HEK293 (cell line): Measurements from ENCODE around the gene KRT32.

Experiments
- CTCF ChIA-PET: fragments of 350-600 bp; formaldehyde crosslinking; extraction: SDS; loops from one replicate; lab custom pipeline; 2021; ENCODE audit warnings: antibody characterized with exemption; lab: Yijun Ruan, JAX
- POLR2A ChIA-PET: fragments of 300-600 bp; formaldehyde crosslinking; extraction: SDS; loops from one replicate; lab custom pipeline; 2020; ENCODE audit warnings: antibody characterized with exemption, inconsistent platforms; lab: Yijun Ruan, JAX
- H3K27ac ChIP-seq: fragments of 200-500 bp; sonication (Bioruptor generic); 2 replicates; pipeline ENCODE4 v1.5.1; 2014; ENCODE audit warnings: low read depth, low read length, control low read depth, inconsistent platforms; ENCODE audit errors: extremely low read depth
- H3K36me3 ChIP-seq, 2 experiments: fragments of 200-500 bp in 1 of 2; sonication (Bioruptor generic) in 1 of 2; 1 replicate in 1 of 2; 2 replicates in 1 of 2; pipeline ENCODE4 v1.5.1; 2014 to 2017; ENCODE audit warnings: inconsistent platforms in 2 of 2, low read length in 2 of 2; ENCODE audit not compliant: control insufficient read depth in 2 of 2, insufficient read depth in 1 of 2
- H3K4me1 ChIP-seq: fragments of 200-500 bp; sonication (Bioruptor generic); 2 replicates; pipeline ENCODE4 v1.5.1; 2014; ENCODE audit warnings: mild to moderate bottlenecking, low read length, inconsistent platforms; ENCODE audit not compliant: control insufficient read depth, insufficient read depth
- H3K4me3 ChIP-seq: 2 replicates; pipeline ENCODE4 v1.5.1; 2011; ENCODE audit warnings: low read depth, mild to moderate bottlenecking, control low read depth, low read length, moderate library complexity
- H3K9me3 ChIP-seq: fragments of 200-500 bp; sonication (Bioruptor generic); 2 replicates; pipeline ENCODE4 v1.5.1; 2014; ENCODE audit warnings: low read depth, low read length, inconsistent platforms; ENCODE audit not compliant: control insufficient read depth, insufficient read depth
- CTCF ChIP-seq: fragments of 450-650 bp; formaldehyde crosslinking; IDR thresholded peaks from 2 replicates; pipeline ENCODE4 v1.5.1; 2016; ENCODE audit warnings: missing biosample characterization, missing genetic modification characterization
- GLI2 ChIP-seq: fragments of 450-650 bp; formaldehyde crosslinking; IDR thresholded peaks from 2 replicates; pipeline ENCODE4; 2017; ENCODE audit warnings: missing biosample characterization, missing genetic modification characterization, low read depth, borderline replicate concordance
- GLIS1 ChIP-seq: fragments of 450-650 bp; formaldehyde crosslinking; IDR thresholded peaks from 2 replicates; pipeline ENCODE4 v1.5.1; 2016; ENCODE audit warnings: missing biosample characterization, missing genetic modification characterization
- GLIS2 ChIP-seq: fragments of 450-650 bp; formaldehyde crosslinking; IDR thresholded peaks from 2 replicates; pipeline ENCODE4 v1.5.1; 2016; ENCODE audit warnings: missing biosample characterization, missing genetic modification characterization
- PRDM10 ChIP-seq: fragments of 450-650 bp; formaldehyde crosslinking; IDR thresholded peaks from 2 replicates; pipeline ENCODE4 v1.5.1; 2016; ENCODE audit warnings: missing biosample characterization, missing genetic modification characterization
- SCRT1 ChIP-seq: fragments of 450-650 bp; formaldehyde crosslinking; IDR thresholded peaks from 2 replicates; pipeline ENCODE4 v1.5.1; 2016; ENCODE audit warnings: missing biosample characterization, missing genetic modification characterization, borderline replicate concordance
- ZBTB20 ChIP-seq: fragments of 450-650 bp; formaldehyde crosslinking; IDR thresholded peaks from 2 replicates; pipeline ENCODE4 v1.5.1; 2016; ENCODE audit warnings: missing biosample characterization, missing genetic modification characterization
- ZBTB48 ChIP-seq: fragments of 450-650 bp; formaldehyde crosslinking; IDR thresholded peaks from 2 replicates; pipeline ENCODE4 v1.5.1; 2016; ENCODE audit warnings: missing biosample characterization, missing genetic modification characterization
- ZNF146 ChIP-seq: fragments of 450-650 bp; formaldehyde crosslinking; IDR thresholded peaks from 2 replicates; pipeline ENCODE4 v1.5.1; 2016; ENCODE audit warnings: missing biosample characterization, missing genetic modification characterization
- ZNF148 ChIP-seq: fragments of 450-650 bp; formaldehyde crosslinking; IDR thresholded peaks from 2 replicates; pipeline ENCODE4 v1.5.0; 2017; ENCODE audit warnings: missing biosample characterization, missing genetic modification characterization, borderline replicate concordance
- ZNF155 ChIP-seq: fragments of 450-650 bp; formaldehyde crosslinking; IDR thresholded peaks from 2 replicates; pipeline ENCODE4 v1.5.1; 2016; ENCODE audit warnings: missing biosample characterization, missing genetic modification characterization
- ZNF157 ChIP-seq: fragments of 450-650 bp; formaldehyde crosslinking; IDR thresholded peaks from 2 replicates; pipeline ENCODE4 v1.5.1; 2016; ENCODE audit warnings: missing biosample characterization, missing genetic modification characterization
- ZNF266 ChIP-seq: fragments of 450-650 bp; formaldehyde crosslinking; IDR thresholded peaks from 2 replicates; pipeline ENCODE4 v1.5.1; 2016; ENCODE audit warnings: missing biosample characterization, missing genetic modification characterization, low read depth
- ZNF292 ChIP-seq: fragments of 450-650 bp; formaldehyde crosslinking; IDR thresholded peaks from 2 replicates; pipeline ENCODE4 v1.5.1; 2016; ENCODE audit warnings: low read depth, missing biosample characterization, missing genetic modification characterization, borderline replicate concordance
- ZNF335 ChIP-seq: fragments of 450-650 bp; formaldehyde crosslinking; conservative IDR thresholded peaks from 2 replicates; pipeline ENCODE4 v1.5.1; 2016; ENCODE audit warnings: missing biosample characterization, missing genetic modification characterization
- ZNF366 ChIP-seq: fragments of 450-650 bp; formaldehyde crosslinking; conservative IDR thresholded peaks from 2 replicates; pipeline ENCODE4 v1.5.1; 2016; ENCODE audit warnings: missing biosample characterization, missing genetic modification characterization
- ZNF488 ChIP-seq: fragments of 450-650 bp; formaldehyde crosslinking; IDR thresholded peaks from 2 replicates; pipeline ENCODE4 v1.5.1; 2016; ENCODE audit warnings: missing biosample characterization, missing genetic modification characterization
- ZNF561 ChIP-seq: fragments of 450-650 bp; IDR thresholded peaks from 2 replicates; pipeline ENCODE4 v1.5.1; 2018; ENCODE audit warnings: missing biosample characterization, missing genetic modification characterization, borderline replicate concordance
- ZNF623 ChIP-seq: fragments of 450-650 bp; formaldehyde crosslinking; IDR thresholded peaks from 2 replicates; pipeline ENCODE4 v1.5.1; 2016; ENCODE audit warnings: missing biosample characterization, missing genetic modification characterization
- ZNF785 ChIP-seq: fragments of 450-650 bp; formaldehyde crosslinking; IDR thresholded peaks from 2 replicates; pipeline ENCODE4 v1.5.1; 2016; ENCODE audit warnings: missing biosample characterization, missing genetic modification characterization
- TF ChIP-seq, protein P1 (sequence below): IDR thresholded peaks from 2 replicates; pipeline ENCODE4 v1.6.1; 2011; ENCODE audit warnings: mild to moderate bottlenecking, low read depth, low read length, borderline replicate concordance
- TF ChIP-seq, protein P2 (sequence below): fragments of 450-650 bp; formaldehyde crosslinking; IDR thresholded peaks from 2 replicates; pipeline ENCODE4 v1.5.1; 2016; ENCODE audit warnings: missing biosample characterization, missing genetic modification characterization

KRT32 gene

DNA sequence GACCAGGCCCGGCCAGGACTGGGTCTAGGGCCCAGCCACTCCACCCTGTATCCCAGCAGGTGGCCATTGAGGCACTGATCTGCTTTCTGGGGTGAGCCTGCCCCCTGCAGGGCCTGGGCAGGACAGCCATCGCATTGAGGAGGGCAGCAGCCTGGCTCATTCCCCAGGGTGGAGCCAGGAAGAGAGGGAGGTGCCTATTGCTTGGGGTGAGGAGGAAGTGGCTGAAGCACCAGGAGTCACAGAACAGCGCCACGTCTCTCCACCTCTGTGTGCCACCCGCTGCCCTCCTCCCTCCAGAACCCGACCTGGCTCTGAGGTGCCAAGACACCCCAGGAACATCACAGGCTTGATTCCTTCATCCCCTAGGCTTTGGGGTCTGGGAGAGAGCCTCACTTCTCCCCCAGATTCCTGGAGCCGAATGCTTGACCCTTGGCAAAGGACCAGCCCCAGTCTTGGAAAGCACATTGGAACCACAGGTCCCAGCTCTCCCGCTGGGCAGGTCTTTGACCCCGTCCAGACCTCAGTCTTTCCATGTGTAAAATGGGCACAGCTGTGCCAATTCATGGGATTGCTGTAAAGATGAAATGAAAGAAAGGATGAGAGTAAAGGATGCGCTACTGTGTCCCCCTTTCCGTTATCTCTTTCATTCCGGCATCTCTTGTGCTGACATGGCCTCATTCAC, 29.8 kb upstream of the KRT32 start (continued):
- TF ChIP-seq CTCF (tag by site-specific recombination) (peak; percentile 95), ZNF785 (tag by site-specific recombination) (no peak)
- TF ChIP-seq, all 188 proteins: peak for 15

DNA sequence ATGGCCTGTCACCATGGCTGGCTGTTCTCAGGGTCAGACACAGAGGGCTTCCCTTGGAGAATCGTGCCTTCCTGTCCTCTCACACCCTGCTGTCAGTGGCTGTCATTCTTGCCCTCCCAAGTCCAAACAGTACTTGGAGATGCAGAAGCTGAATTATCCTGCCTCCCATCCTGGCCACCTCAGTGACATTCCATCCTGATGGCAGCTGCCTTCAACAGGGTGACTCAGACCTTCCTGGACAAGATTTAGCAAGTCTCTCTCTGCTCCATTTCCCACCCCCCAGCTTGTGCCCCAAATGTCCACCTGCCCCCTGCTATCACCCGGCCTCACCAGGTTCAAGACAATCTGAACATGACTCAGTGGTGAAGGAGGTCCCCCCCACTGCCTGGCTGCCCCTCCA, 27.3 kb upstream of the KRT32 start:
- Histone ChIP-seq H3K9me3 (no peaks in the 10 kb centered on the region), H3K4me3 (no peak overlapping the region), H3K4me1 (peaks cover 6% of the 10 kb centered on the region), H3K27ac (no peak overlapping the region), H3K36me3 (no peaks in the 10 kb centered on the region)
- CTCF ChIA-PET, result interaction anchor here (0.6 to 7.3 kb wide), 16 partner anchors 8 to 1769 kb away, joined by 3 to 63 read pairs (median 5); partner anchors contain the start of genes KRT13 and KRT17
- no peak for TF ChIP-seq ZNF335 (tag by site-specific recombination)
- no peak for TF ChIP-seq ZNF623 (tag by site-specific recombination)
- no peak for TF ChIP-seq ZNF561 (tag by site-specific recombination)
- no peak for TF ChIP-seq ZNF292 (tag by site-specific recombination)
- TF ChIP-seq, protein P1, sequence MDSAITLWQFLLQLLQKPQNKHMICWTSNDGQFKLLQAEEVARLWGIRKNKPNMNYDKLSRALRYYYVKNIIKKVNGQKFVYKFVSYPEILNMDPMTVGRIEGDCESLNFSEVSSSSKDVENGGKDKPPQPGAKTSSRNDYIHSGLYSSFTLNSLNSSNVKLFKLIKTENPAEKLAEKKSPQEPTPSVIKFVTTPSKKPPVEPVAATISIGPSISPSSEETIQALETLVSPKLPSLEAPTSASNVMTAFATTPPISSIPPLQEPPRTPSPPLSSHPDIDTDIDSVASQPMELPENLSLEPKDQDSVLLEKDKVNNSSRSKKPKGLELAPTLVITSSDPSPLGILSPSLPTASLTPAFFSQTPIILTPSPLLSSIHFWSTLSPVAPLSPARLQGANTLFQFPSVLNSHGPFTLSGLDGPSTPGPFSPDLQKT, result no peak
- TF ChIP-seq ZNF146, result no peak
- peak; percentile 39; the same call in 1 of the 2 replicates for TF ChIP-seq ZBTB20 (tag by site-specific recombination)
- TF ChIP-seq ZNF366 (tag by site-specific recombination), result no peak
- TF ChIP-seq GLI2 (tag by site-specific recombination), result no peak
- no peak for TF ChIP-seq ZNF488 (tag by site-specific recombination)
- peak; percentile 93 for TF ChIP-seq GLIS1
- no peak for TF ChIP-seq ZNF148 (tag by site-specific recombination)
- TF ChIP-seq PRDM10 (tag by site-specific recombination), result no peak
- peak; percentile 41; the same call in 1 of the 2 replicates for TF ChIP-seq GLIS2 (tag by site-specific recombination)
- TF ChIP-seq SCRT1 (tag by site-specific recombination), result no peak
- no peak for TF ChIP-seq ZBTB48 (tag by site-specific recombination)
- TF ChIP-seq ZNF157 (tag by site-specific recombination), result no peak
- no peak for TF ChIP-seq ZNF266
- TF ChIP-seq ZNF155 (tag by site-specific recombination), result no peak
- TF ChIP-seq, protein P2, sequence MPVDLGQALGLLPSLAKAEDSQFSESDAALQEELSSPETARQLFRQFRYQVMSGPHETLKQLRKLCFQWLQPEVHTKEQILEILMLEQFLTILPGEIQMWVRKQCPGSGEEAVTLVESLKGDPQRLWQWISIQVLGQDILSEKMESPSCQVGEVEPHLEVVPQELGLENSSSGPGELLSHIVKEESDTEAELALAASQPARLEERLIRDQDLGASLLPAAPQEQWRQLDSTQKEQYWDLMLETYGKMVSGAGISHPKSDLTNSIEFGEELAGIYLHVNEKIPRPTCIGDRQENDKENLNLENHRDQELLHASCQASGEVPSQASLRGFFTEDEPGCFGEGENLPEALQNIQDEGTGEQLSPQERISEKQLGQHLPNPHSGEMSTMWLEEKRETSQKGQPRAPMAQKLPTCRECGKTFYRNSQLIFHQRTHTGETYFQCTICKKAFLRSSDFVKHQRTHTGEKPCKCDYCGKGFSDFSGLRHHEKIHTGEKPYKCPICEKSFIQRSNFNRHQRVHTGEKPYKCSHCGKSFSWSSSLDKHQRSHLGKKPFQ, result no peak
- POLR2A ChIA-PET, result interaction anchor here (0.5 kb wide), 1 partner anchor 671 kb away, joined by 3 read pairs; no protein-coding TSS in a partner anchor
